ENCODE measurements around the gene ANKLE2.
A peak's percentile ranks its signal among the peaks of the same experiment; 100 is the strongest.
"Not testable (repeated sequence)": the region's sequence is repeated elsewhere in the genome, so short reads cannot be mapped to it uniquely, and the experiment has no call there.

Gene ANKLE2

DNA sequence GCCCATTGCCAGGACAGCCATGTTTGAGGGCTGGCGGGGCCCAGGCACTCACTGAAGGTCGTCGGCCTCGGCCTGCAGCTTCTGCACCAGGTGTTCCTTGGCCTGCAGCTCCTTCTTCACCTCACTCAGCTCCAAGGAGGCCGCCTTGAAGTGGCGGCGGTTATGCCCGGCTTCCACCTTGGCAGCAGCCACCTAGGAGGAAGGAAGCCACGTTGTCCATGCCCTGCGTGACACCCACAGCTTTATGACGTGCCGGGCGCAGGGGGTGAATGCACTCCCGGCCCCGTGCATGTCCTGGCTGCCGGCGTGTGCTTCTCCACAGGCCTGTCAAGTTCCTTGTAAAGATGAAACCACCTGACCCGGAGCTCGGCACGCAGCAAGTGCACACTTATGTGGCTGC is 16.0 kb upstream of the ANKLE2 start:
- Histone ChIP-seq H2AK5ac (ENCODE audit: low read depth, low read length) (no peak overlapping the region), H3K9me3 (replicated peaks in 1 of 2; ENCODE audit: control insufficient read depth in 2 of 2, insufficient read depth in 1 of 2, low read depth in 1 of 2, low read length in 2 of 2) (no peaks in the 10 kb centered on the region), H4K8ac (ENCODE audit: low read depth, low read length) (no peak overlapping the region), H3K27ac (replicated peaks; ENCODE audit: low read length) (no peak overlapping the region), H2BK120ac (ENCODE audit: low read depth, low read length) (no peak overlapping the region), H2BK15ac (ENCODE audit: low read length) (no peak overlapping the region), H3K9ac (ENCODE audit: low read depth, low read length, poor library complexity) (peak overlapping the region; percentile 44), H4K91ac (ENCODE audit: low read depth, low read length, poor library complexity) (no peak overlapping the region), H2BK12ac (ENCODE audit: low read length) (no peak overlapping the region), H3K14ac (ENCODE audit: low read length) (no peak overlapping the region), H3K36me3 (replicated peaks in 1 of 2; ENCODE audit: control insufficient read depth in 2 of 2, insufficient read depth in 2 of 2, low read length in 2 of 2) (peaks cover 53 to 91% of the 10 kb centered on the region in 2 donors), H3K4me2 (ENCODE audit: insufficient read depth, low read length, poor library complexity, severe bottlenecking) (no peak overlapping the region), H2BK5ac (ENCODE audit: low read length) (peak overlapping the region; percentile 48), H3K23ac (ENCODE audit: low read depth, low read length, poor library complexity) (peak overlapping the region; percentile 65), H3K27me3 (ENCODE audit: control insufficient read depth in 3 of 3, insufficient read depth in 3 of 3, low read depth in 1 of 3, low read length in 3 of 3) (no peaks in the 10 kb centered on the region), H2AFZ (ENCODE audit: low read length) (no peak overlapping the region), H3K18ac (ENCODE audit: low read length) (no peak overlapping the region), H3K4me1 (ENCODE audit: control insufficient read depth in 2 of 2, insufficient read depth in 1 of 2, low read depth in 1 of 2, low read length in 2 of 2) (no peaks in the 10 kb centered on the region), H3K4ac (ENCODE audit: low read length) (no peak overlapping the region), H3K79me1 (ENCODE audit: low read depth, low read length) (peaks cover 6% of the 10 kb centered on the region), H3K4me3 (ENCODE audit: low read length in 2 of 2) (no peak overlapping the region)
- WGBS, 2 donors (ENCODE audit: extremely low coverage in 2 of 2, insufficient read length in 2 of 2, insufficient replicate concordance in 1 of 2) = no CpG with 5 or more reads among the region's 20 CpGs
- no peak for DNase-seq (ENCODE audit: low spot score)

DNA sequence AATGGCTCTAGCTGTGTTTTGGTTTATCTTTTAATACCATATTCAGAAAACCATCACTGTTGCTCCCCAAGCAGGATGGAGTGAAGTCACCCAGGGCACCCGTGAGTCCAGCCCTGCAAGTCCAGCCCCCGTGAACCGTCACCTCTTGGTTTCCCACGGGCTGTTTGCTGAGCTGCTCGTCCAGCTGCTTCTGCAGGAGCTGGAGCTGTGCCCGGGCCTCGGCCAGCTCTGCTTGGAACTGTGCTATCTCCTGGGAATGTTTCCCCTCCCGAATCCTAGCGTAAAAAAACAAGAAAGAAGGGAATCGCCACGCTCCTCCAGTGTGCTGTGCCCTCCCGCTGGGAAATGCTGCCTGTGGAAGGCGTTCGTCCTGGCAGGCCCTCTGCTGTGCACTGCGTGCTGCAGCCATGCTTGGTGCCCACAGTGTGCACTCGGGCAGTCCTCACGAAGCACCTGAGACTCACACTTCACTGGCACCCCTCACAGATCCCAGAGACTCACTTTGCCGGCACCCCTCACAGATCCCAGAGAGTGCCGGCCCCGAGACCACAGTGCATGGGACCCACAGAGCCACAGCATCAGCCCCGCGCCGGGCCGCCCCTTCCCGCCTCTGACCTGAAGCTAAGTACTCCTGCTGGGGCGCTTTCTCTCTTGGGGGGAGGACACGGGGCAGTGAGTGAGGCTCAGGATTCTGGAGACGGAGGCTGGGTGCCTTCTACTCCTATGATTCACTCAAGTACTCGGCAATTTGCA is 15.4 kb upstream of the ANKLE2 start:
- Histone ChIP-seq H3K9me3 (replicated peaks in 1 of 2; ENCODE audit: control insufficient read depth in 2 of 2, insufficient read depth in 1 of 2, low read depth in 1 of 2, low read length in 2 of 2) (no peaks in the 10 kb centered on the region), H3K23ac (ENCODE audit: low read depth, low read length, poor library complexity) (no peak overlapping the region), H4K8ac (ENCODE audit: low read depth, low read length) (no peak overlapping the region), H4K91ac (ENCODE audit: low read depth, low read length, poor library complexity) (no peak overlapping the region), H3K27ac (replicated peaks; ENCODE audit: low read length) (no peak overlapping the region), H3K27me3 (ENCODE audit: control insufficient read depth in 3 of 3, insufficient read depth in 3 of 3, low read depth in 1 of 3, low read length in 3 of 3) (no peaks in the 10 kb centered on the region), H3K9ac (ENCODE audit: low read depth, low read length, poor library complexity) (no peak overlapping the region), H3K18ac (ENCODE audit: low read length) (no peak overlapping the region), H3K4me1 (ENCODE audit: control insufficient read depth in 2 of 2, insufficient read depth in 1 of 2, low read depth in 1 of 2, low read length in 2 of 2) (no peaks in the 10 kb centered on the region), H2BK5ac (ENCODE audit: low read length) (peak overlapping the region; percentile 48), H2BK12ac (ENCODE audit: low read length) (peak overlapping the region; percentile 46), H2BK120ac (ENCODE audit: low read depth, low read length) (no peak overlapping the region), H2AK5ac (ENCODE audit: low read depth, low read length) (no peak overlapping the region), H3K4me2 (ENCODE audit: insufficient read depth, low read length, poor library complexity, severe bottlenecking) (no peak overlapping the region), H3K79me1 (ENCODE audit: low read depth, low read length) (peaks cover 6% of the 10 kb centered on the region), H3K14ac (ENCODE audit: low read length) (no peak overlapping the region), H3K4me3 (ENCODE audit: low read length in 2 of 2) (peak overlapping the region in 1 of 2 donors; percentile 59), H2AFZ (ENCODE audit: low read length) (no peak overlapping the region), H2BK15ac (ENCODE audit: low read length) (no peak overlapping the region), H3K36me3 (replicated peaks in 1 of 2; ENCODE audit: control insufficient read depth in 2 of 2, insufficient read depth in 2 of 2, low read length in 2 of 2) (peaks cover 49 to 90% of the 10 kb centered on the region in 2 donors), H3K4ac (ENCODE audit: low read length) (no peak overlapping the region)
- WGBS, 2 donors (ENCODE audit: extremely low coverage in 2 of 2, insufficient read length in 2 of 2, insufficient replicate concordance in 1 of 2) = no CpG with 5 or more reads among the region's 29 CpGs
- no peak for DNase-seq (ENCODE audit: low spot score)

DNA sequence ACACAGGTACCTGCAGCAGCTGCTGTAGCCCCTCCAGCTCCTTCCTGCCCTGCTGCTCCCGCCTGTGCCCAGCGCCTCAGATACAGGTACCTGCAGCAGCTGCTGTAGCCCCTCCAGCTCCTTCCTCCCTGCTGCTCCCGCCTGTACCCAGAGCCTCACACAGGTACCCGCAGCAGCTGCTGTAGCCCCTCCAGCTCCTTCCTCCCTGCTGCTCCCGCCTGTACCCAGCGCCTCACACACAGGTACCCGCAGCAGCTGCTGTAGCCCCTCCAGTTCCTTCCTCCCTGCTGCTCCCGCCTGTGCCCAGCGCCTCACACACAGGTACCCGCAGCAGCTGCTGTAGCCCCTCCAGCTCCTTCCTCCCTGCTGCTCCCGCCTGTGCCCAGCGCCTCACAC is 14.6 kb upstream of the ANKLE2 start:
- DNase-seq (ENCODE audit: low spot score); H2BK15ac ChIP-seq (ENCODE audit: low read length); H4K91ac ChIP-seq (ENCODE audit: low read depth, low read length, poor library complexity); H3K4me2 ChIP-seq (ENCODE audit: insufficient read depth, low read length, poor library complexity, severe bottlenecking); H3K4me1 ChIP-seq (ENCODE audit: control insufficient read depth in 2 of 2, insufficient read depth in 1 of 2, low read depth in 1 of 2, low read length in 2 of 2); H3K4me3 ChIP-seq (ENCODE audit: low read length in 2 of 2); H3K18ac ChIP-seq (ENCODE audit: low read length); H3K27ac ChIP-seq (replicated peaks; ENCODE audit: low read length); H3K14ac ChIP-seq (ENCODE audit: low read length); H2AK5ac ChIP-seq (ENCODE audit: low read depth, low read length); H2BK5ac ChIP-seq (ENCODE audit: low read length); H4K8ac ChIP-seq (ENCODE audit: low read depth, low read length); H2BK12ac ChIP-seq (ENCODE audit: low read length); H3K27me3 ChIP-seq (ENCODE audit: control insufficient read depth in 3 of 3, insufficient read depth in 3 of 3, low read depth in 1 of 3, low read length in 3 of 3); H3K9ac ChIP-seq (ENCODE audit: low read depth, low read length, poor library complexity); H2AFZ ChIP-seq (ENCODE audit: low read length); H3K9me3 ChIP-seq (replicated peaks in 1 of 2; ENCODE audit: control insufficient read depth in 2 of 2, insufficient read depth in 1 of 2, low read depth in 1 of 2, low read length in 2 of 2); H3K4ac ChIP-seq (ENCODE audit: low read length); H3K79me1 ChIP-seq (ENCODE audit: low read depth, low read length); H2BK120ac ChIP-seq (ENCODE audit: low read depth, low read length): not testable (repeated sequence)
- no CpG with 5 or more reads among the region's 12 CpGs for WGBS, 2 donors (ENCODE audit: extremely low coverage in 2 of 2, insufficient read length in 2 of 2, insufficient replicate concordance in 1 of 2)
- H3K36me3 ChIP-seq (replicated peaks in 1 of 2; ENCODE audit: control insufficient read depth in 2 of 2, insufficient read depth in 2 of 2, low read length in 2 of 2) = peaks cover 49 to 90% of the 10 kb centered on the region in 2 donors
- H3K23ac ChIP-seq (ENCODE audit: low read depth, low read length, poor library complexity) = peak overlapping the region; percentile 55

DNA sequence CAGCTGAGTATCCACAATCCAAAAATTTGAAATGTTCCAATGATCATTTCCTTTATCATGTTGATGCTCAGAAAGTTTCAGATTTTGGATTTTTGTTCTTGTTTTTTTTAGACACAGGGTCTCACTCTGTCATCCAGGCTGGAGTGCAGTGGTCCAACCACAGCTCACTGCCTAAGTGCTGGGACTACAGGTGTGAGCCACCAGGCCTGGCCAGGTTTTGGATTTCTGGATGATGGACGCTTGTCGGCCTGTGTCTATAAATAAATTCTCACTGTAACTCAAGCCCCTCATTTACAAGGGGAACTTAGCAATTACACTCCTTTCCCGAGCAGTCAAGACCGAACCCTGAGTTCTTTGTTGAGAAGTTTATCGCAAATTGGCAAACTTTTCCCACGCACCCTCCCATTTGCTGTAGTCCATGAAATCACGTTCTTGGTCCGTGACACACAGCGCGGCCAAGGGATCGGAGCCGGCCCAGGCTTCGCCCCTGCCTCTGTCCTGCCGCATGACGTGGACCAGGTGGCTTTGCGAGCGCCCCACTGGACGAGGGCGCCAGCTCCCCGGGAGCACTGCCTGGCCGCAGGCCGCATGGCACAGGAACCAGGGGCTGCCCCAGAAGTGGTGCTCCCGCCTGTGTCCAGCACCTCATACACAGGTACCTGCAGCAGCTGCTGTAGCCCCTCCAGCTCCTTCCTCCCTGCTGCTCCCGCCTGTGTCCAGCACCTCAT is 14.0 kb upstream of the ANKLE2 start:
- Histone ChIP-seq H3K4ac (ENCODE audit: low read length) (no peak overlapping the region), H2AFZ (ENCODE audit: low read length) (no peak overlapping the region), H3K18ac (ENCODE audit: low read length) (no peak overlapping the region), H3K79me1 (ENCODE audit: low read depth, low read length) (peaks cover 5% of the 10 kb centered on the region), H3K4me1 (ENCODE audit: control insufficient read depth in 2 of 2, insufficient read depth in 1 of 2, low read depth in 1 of 2, low read length in 2 of 2) (no peaks in the 10 kb centered on the region), H3K27ac (replicated peaks; ENCODE audit: low read length) (no peak overlapping the region), H3K9me3 (replicated peaks in 1 of 2; ENCODE audit: control insufficient read depth in 2 of 2, insufficient read depth in 1 of 2, low read depth in 1 of 2, low read length in 2 of 2) (no peaks in the 10 kb centered on the region), H2BK12ac (ENCODE audit: low read length) (no peak overlapping the region), H3K14ac (ENCODE audit: low read length) (no peak overlapping the region), H2BK5ac (ENCODE audit: low read length) (no peak overlapping the region), H4K91ac (ENCODE audit: low read depth, low read length, poor library complexity) (no peak overlapping the region), H3K36me3 (replicated peaks in 1 of 2; ENCODE audit: control insufficient read depth in 2 of 2, insufficient read depth in 2 of 2, low read length in 2 of 2) (peaks cover 46 to 90% of the 10 kb centered on the region in 2 donors), H3K23ac (ENCODE audit: low read depth, low read length, poor library complexity) (peak overlapping the region; percentile 55), H2AK5ac (ENCODE audit: low read depth, low read length) (no peak overlapping the region), H3K4me2 (ENCODE audit: insufficient read depth, low read length, poor library complexity, severe bottlenecking) (no peak overlapping the region), H2BK120ac (ENCODE audit: low read depth, low read length) (no peak overlapping the region), H3K27me3 (ENCODE audit: control insufficient read depth in 3 of 3, insufficient read depth in 3 of 3, low read depth in 1 of 3, low read length in 3 of 3) (no peaks in the 10 kb centered on the region), H3K4me3 (ENCODE audit: low read length in 2 of 2) (no peak overlapping the region), H2BK15ac (ENCODE audit: low read length) (no peak overlapping the region), H4K8ac (ENCODE audit: low read depth, low read length) (no peak overlapping the region), H3K9ac (ENCODE audit: low read depth, low read length, poor library complexity) (no peak overlapping the region)
- no CpG with 5 or more reads among the region's 24 CpGs for WGBS, 2 donors (ENCODE audit: extremely low coverage in 2 of 2, insufficient read length in 2 of 2, insufficient replicate concordance in 1 of 2)
- DNase-seq (ENCODE audit: low spot score) = no peak

All from neuronal stem cell (in vitro differentiated cells).